Activated CD4-positive, CD25-positive, alpha-beta regulatory T cell (primary cell): ENCODE data around the gene CRMP1.

ENCODE experiments used
- DNase-seq, 4 experiments: peaks; one replicate each; lab custom pipeline; 2025; lab: John Stamatoyannopoulos, UW

Gene CRMP1

DNA sequence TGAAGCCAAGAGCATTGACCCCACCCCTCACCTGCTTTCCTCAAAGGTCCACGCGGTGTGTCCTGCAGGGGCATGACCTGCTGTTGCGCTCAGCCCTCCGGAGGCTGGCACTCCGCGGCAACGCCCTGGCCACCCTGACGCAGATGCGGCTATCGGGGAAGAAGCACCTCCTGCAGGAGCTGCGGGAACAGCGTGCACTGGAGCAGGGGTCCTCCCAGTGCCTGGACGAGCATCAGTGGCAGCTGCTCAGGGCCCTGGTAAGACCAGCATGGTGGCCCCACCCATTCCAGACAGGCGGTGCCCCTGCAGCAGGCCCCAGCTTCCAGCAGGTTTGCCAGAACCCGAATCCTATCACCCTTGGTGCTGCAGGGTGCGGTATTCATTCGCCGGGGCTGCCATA, 95.9 kb downstream of the CRMP1 start:
- no peak for DNase-seq

DNA sequence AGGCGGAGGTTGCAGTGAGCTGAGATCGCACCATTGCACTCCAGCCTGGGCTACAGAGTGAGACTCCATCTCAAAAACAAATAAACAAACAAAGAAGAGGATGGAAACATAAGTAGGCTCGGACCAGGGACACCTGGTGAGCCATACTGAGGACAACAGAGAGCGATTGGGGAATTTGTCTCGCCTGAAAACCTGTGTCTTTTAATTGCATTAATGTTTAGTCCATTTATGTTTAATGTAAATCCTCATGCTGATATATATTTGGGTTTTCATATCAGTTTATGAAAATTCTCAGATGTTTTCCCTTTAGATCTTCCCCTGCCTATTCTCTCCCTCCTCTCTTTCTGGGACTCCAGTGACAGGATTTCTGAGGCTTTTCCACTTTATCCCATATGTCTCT, 97.3 kb downstream of the CRMP1 start:
- DNase-seq: no peak

GRCh38 chr4:5793514-5793913, 99.4 kb downstream of the CRMP1 start:
- no peak for DNase-seq

DNA sequence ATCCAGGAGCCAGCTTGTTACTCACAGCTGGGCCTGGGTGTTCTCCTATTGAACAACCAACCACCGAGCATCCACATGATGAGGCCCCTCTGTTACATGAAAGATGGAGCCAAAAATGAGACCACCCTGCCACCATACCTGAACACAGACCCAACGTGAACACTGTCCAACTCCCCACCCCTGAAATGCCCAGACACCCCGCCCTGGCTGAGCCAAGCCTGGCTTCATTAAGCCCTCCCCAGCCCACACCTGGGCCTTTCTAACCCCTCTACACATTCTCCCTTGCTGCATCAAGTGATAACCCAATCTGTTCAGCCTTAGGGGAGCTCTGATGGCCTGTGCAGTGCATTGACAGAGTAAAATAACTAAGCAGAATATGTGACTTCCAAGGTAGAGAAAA, 101.2 kb downstream of the CRMP1 start:
- no peak for DNase-seq

DNA sequence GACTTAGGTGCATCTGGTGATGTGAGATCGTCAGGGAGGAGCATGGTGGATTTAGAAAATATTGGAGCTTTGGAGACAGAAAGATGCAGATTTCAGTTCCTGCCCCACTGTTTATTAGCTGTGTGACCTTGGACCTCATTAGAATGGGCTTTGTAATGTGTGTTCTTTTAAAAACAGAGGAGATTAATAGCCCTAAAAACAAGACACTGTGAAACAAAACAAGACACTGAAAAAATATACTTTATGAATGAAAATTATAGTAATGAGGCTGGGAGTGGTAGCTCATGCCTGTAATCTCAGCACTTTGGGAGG, 102.4 kb downstream of the CRMP1 start:
- DNase-seq: no peak

GRCh38 chr4:5789141-5789540, 103.7 kb downstream of the CRMP1 start:
- no peak for DNase-seq

- no peak for DNase-seq
Observed at GRCh38 chr4:5788144-5788543, 104.7 kb downstream of the CRMP1 start.

- no peak for DNase-seq
Observed at GRCh38 chr4:5787311-5787710, 105.6 kb downstream of the CRMP1 start.

- no peak for DNase-seq
Observed at GRCh38 chr4:5785806-5786680, 106.8 kb downstream of the CRMP1 start.

DNA sequence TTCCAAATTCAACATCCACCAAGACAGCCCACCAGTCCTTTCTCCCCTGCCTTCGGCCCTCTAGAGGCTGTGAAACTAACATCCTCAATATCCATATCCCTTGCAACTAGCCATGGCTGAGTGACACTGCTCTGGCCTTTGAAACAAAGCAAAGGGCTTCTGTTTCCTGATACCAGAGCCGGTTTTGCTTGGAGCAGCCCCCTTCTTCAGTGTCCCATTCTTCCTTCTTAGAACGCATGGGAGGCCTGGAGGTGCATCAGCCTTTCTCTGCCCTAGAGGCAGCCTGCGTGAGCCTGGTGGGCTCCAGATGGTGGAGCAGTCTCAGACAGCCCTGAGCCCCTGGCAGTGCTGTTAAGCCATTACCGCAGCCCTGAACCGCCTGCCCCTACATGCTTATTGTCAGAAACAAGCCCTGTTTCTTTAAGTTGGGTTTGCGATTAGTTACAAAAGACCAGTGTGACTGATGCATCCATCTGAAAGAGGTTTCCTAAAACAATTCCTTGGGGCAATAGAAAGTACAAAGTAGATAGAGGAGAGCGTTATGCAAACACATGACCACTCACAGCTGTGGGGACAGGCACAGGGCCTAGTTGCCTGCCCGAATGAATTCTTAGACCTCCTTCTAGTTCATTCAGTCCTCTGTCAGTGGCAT, 107.8 kb downstream of the CRMP1 start:
- no peak for DNase-seq

- no peak for DNase-seq
Observed at GRCh38 chr4:5784021-5784420, 108.9 kb downstream of the CRMP1 start.

GRCh38 chr4:5783486-5783885, 109.4 kb downstream of the CRMP1 start:
- DNase-seq: no peak

- DNase-seq: no peak
Observed at GRCh38 chr4:5782829-5783476, 109.9 kb downstream of the CRMP1 start.

- no peak for DNase-seq
Observed at GRCh38 chr4:5781691-5782090, 111.2 kb downstream of the CRMP1 start.

GRCh38 chr4:5780831-5781480, 111.9 kb downstream of the CRMP1 start:
- DNase-seq: no peak

DNA sequence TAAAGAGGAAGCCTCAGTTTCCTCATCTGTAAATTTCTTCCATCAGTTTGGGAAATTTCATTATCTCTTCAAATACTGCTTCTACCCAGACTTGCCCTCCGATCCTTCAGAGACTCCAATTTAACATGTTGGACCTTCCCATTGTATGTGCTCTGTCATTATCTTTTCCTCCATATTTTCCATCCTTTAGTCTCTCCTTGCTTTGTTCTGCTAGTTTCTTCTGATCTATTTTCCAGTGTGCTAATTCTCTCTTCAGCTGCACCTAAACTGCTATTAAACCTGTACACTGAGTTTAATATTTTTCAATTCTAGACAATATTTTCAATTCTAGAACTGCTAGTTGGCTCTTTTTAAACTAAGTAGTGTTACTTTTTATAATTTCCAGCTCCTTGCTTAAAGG, 116.4 kb downstream of the CRMP1 start:
- DNase-seq: no peak

DNA sequence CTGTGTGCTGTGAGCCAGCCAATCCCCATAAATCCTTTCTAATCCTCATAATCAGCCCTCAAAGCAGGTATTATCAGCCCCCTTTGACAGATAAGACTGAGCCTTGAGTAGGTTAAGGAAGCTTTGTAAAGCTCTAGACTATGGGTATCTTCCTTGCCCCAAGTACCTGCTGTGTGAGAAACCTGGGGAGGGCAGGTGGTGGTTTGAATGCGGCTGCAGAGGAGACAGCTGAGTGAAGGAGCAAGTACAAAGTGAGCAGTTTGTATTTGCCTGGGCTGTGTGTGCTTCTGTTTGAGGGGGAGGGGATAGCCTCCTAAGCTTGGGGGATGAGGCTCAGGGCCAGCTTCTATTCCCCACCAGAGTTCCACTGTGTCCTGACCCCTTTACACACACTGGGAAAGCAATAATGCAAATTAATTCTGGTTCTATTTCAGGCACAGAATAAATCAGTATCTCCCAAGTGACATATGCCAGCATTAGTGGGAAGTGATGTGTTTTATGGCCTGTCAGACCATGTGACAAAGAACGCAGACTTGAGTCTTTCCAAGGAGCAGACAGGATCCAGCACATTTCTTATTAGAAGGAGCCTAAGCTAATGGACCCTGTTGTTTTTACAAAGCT, 118.4 kb downstream of the CRMP1 start:
- no peak for DNase-seq

DNA sequence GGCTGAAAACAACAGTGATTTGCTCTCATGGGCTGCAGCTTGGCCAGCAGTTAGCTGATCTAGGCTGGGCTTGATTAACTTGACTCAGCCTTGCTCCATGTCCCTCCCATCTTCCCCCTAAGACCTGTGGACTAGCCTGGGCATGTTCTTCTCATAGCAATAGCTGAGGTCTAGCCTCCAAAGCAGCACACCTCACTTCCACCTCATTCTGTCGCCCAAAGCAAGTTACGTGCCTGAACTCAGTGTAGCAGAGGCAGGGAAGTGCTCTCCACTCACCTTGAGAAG, 119.7 kb downstream of the CRMP1 start:
- no peak for DNase-seq

DNA sequence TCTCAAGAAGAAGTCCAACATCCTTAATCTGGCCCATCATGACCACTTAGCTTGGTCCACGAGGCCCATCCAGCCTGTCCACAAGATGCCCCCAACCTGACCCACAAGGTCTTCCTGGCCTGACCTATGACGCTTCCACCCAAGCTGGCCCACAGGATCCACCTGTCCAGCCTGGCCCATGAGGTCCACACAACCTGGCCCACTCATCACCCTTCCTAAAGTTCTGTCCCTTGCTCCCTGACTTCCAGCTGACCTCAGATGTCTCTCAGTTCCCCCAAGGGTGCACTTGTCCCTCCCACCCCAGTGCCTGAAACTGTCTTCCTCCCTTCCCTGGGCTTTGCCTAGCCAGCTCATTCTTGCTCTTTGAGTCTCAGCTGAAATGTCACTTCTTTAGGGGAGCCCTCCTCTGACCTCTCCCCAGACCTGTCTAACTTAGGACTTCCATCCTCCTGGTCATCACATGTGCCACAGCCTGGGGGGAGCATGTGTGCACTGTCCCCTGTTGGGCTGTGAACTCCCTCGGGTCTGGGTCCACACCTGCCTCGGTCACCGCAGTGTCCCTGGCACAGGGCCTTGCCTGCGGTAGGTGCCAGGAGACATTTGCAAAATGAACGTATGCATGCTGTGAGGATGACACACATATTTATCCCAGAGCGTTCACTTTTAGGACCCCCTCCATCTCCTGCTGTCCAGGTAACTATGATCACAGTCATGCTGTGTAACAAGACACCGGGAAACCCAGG, 120.2 kb downstream of the CRMP1 start:
- DNase-seq: no peak
